NCI-H510A (cell line): ENCODE results near the gene MYL4.
"Not testable (repeated sequence)": the region's sequence is repeated elsewhere in the genome, so short reads cannot be mapped to it uniquely, and the experiment has no call there.

ENCODE experiments used
- DNase-seq: peaks from one replicate; lab custom pipeline; 2025; lab: John Stamatoyannopoulos, UW

MYL4 gene

DNA sequence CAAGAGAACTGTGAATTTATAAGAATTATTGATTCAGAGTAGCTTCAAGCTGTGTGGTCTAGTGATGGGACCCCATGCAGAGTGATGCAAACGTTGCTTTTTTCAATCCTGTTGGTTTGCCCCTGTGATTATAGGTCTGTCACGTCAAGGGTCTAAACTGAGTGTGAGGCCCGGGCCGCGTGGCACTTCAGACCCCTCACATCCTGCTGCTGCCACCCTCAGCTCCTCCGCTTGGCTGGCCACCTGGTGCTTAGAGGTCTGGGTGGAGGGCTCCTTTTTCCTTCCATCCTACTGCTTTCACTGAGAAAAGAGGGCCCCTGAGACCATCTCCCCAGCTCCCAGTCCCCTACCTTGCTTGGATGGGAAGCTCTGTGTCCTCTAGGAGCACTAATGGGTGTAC lies 12.0 kb downstream of the MYL4 start:
- DNase-seq, result no peak

DNA sequence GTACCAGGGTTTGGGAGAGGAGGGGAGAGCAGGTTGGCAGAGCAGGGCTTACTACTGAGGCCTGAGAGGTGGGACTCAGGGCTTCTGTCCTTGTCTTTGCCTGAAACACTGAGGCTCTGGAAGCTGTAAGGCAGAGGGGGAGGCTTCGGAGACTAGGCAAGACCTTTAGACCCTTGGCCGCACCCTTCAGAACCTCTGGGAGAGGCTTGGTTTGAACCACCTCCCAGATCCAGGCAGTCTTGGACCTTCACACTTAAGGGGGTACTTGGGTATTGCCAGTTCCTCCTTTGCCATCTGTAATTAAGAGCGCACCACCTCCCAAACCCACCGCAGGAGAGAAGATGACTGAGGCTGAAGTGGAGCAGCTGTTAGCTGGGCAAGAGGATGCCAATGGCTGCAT lies 12.9 kb downstream of the MYL4 start:
- no peak for DNase-seq

DNA sequence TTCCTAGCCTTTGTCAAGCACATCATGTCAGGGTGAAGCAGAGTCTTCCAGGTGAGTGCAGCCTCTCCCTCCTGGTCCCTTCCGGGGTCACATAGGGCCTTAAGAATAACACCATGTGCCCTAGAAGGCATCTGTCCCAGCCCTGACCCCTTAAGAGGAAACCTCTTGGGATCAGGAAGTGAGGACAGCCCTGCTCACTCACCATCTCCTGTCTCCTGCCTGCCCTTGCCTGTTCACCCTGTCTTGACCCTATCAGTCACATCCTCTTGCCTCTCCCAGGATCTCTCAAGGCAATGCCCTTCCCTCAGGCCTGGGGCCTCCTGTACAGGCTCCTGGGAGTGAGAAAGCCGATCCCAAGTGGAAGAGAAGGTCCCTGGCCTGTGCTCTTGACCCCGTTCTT lies 13.9 kb downstream of the MYL4 start:
- no peak for DNase-seq

- no peak for DNase-seq
These were observed 14.3 kb downstream of the MYL4 start for GRCh38 chr17:47223460-47223859.

DNA sequence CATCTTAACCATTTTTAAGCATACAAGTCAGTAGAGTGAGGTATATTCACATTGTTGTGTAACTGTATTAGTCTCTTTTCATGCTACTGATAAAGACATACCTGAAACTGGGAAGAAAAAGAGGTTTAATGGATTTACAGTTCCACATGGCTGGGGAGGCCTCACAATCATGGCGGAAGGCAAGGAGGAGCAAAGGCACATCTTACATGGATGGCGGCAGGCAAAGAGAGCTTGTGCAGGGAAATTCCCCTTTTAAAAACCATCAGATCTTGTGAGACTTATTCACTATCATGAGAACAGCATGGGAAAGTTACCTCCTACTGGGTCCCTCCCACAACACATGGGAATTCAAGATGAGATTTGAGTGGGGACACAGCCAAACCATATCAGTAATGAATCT lies 14.9 kb downstream of the MYL4 start:
- not testable (repeated sequence) for DNase-seq

DNA sequence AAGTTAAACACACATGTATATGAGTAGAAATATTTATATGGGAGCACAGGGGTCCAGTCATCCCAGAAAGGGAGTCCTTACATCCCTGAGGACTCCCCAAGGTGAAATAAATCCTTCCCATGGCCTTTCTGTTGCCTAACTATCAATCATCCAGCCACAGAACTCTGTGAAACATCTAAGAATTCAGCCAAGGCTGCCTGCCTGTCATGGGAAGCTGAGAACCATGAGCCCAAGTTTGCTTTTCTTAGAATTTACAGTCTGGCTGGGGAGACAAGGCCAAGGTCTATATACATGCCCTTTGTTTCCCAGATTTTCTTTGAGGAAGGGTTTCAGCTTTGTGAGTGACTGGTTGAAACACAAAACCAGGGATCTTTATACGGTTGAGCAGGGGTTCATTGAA lies 15.8 kb downstream of the MYL4 start:
- DNase-seq, result no peak

DNA sequence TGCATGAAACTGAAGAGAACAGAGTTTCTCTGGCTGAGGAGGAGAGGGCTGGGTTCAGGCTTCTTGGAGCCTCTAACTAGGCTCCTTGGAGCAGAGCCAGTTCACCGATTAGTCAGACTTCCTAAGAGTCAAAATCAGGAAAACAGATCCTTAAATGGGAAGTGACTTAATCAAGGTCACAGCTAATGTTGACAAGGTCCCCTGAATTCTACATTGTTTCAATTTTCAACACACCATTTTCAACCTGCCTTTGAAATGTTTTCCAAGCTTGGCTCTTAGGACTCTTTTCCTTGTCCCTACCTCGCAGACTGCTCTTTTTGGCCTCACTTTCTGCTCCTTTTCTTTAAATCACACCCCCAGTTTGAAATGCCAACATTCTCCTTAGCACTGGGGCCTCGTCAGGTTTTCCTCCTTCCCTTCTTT lies 16.3 kb downstream of the MYL4 start:
- DNase-seq, result no peak

DNA sequence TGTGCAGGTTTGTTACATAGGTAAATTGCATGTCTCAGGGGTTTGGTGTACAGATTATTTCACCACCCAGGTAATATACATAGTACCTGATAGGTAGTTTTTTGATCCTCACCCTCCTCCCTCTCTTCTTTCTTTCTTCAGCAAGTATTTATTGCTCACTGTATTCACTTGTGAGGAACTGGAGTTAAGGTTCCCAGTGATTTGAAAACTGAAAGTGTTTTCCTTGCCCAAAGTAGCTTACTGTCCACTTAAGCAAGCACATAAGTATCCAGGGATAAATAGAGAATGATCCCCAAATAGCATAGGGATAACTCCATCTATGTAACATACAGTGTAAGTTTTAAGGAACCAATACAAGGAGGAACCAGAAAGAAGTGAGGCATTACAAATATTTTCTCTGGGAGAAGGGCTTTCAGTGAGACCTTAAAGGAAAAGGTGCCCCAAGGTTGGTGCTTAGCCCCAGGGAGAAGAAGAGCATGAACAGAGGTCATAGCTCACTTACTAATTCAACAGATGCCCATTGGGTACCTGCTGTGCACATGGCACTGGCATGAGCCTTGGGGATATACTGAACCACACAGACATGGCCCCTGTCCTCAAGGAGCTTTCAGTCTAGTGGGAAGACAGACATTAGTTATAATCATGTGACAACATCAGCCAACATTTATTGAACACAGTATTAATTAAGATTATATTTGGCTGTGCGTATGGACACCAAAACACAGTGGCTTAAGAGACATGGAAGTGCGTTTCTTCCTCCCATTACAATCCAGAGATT lies 17.0 kb downstream of the MYL4 start:
- DNase-seq, result no peak

DNA sequence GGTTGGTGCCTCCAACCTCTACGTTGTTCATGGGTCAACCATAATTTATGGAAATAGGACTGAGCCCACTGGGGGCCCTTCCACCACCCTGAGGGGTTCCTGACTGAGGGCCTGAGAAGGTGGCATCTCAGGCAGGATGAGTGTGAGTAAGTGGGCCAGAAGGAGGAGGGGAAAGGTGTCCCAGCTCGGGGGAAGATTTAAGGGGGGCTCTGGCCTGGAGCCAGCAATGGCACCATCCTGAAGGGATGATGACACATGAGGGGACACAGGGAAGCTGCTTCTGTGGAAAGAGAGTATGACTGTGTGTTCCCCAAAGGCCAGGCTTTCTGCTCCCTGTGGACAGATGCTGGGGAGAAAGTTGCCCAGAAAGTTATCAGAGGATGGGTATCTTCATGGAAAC lies 18.7 kb downstream of the MYL4 start:
- DNase-seq, result no peak

GRCh38 chr17:47229535-47230443 lies 20.6 kb downstream of the MYL4 start:
- peak; percentile 48 for DNase-seq

- DNase-seq, result no peak
These were observed 21.7 kb downstream of the MYL4 start for GRCh38 chr17:47230864-47231263.

DNA sequence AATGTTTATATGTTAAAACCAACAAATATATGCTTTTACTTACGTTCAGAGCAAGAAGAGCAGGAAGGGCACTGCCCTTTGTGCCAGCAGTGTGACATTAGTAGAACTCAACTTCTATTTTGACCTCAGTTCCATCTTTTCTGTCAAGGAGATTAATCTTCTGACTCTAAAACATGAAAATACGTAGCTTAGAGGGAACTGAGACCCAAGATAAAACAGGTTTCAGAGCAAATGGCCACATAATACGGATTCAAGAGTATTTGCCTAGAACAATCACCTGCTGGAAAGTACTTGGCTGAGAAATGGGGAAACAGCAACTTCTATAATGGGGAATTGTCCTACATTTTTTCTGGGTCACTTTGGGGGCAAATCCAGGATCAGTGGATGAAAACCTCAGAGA lies 22.2 kb downstream of the MYL4 start:
- DNase-seq, result no peak

DNA sequence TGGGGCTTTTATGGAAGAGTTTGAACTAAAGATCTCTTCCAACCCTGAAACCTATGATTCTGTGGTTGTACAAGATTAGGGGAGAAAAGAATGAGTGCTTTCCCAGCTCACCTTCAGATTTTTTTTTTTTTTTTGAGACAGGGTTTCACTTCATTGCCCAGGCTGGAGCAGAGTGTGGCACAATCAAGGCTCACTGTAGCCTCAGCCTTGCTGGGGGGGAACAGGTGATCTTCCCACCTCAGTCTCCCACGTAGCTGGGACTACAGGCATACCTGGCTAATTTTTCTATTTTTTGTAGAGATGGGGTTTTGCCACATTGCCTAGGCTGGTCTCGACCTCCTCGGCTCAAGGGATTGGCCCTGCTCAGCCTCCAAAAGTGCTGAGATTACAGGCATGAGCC lies 22.7 kb downstream of the MYL4 start:
- DNase-seq, result no peak

DNA sequence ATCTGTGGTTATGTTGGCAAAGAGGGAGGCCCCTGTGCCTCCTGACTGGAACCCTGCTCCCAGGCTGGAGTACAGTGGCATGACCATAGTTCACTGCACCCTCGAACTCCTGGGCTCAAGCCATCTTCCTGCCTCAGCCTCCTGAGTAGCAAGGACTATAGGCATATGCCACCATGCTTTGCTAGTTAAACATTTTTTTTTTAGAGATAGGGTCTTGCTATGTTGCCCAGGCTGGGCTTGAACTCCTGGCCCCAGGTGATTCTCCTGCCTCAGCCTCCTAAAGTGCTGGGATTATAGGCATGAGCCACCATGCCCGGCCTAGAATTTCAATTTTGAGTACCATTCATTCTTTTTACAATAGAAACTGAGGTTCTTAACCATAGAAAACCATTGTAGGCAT lies 23.3 kb downstream of the MYL4 start:
- no peak for DNase-seq

- no peak for DNase-seq
These were observed 26.4 kb downstream of the MYL4 start for GRCh38 chr17:47235506-47235905.

GRCh38 chr17:47235923-47236322 lies 26.8 kb downstream of the MYL4 start:
- no peak for DNase-seq

- no peak for DNase-seq
These were observed 28.7 kb downstream of the MYL4 start for GRCh38 chr17:47237841-47238240.

- DNase-seq, result no peak
These were observed 29.3 kb downstream of the MYL4 start for GRCh38 chr17:47238321-47239010.

DNA sequence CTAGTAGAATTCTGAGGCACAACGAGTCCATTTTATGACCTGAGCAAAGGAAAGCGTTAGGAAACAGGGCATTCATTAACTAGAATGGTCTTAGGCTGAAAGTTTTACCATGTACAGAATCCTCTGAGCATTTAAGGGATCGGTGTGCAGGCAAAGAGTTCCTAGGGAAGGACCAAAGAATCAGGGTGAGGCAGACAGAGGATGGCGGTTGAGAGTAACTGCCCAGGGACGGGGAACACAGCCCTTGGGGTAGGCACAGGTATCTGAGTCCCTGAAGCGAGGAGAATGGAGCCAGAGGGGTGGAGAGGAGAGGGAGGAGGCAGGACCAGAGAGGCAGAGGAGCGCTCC lies 30.4 kb downstream of the MYL4 start:
- DNase-seq, result no peak

- no peak for DNase-seq
These were observed 31.0 kb downstream of the MYL4 start for GRCh38 chr17:47239967-47240651.

GRCh38 chr17:47240806-47241205 lies 31.7 kb downstream of the MYL4 start:
- DNase-seq, result no peak

- DNase-seq, result no peak
These were observed 33.5 kb downstream of the MYL4 start for GRCh38 chr17:47242648-47243047.
